K562 (cell line): ENCODE results near the gene ISLR2.

Source experiments
- ADNP ChIP-seq: fragments of 200-800 bp; sonication (Bioruptor generic); IDR thresholded peaks from 2 replicates; pipeline ENCODE4 v1.6.1; 2016; ENCODE audit warnings: missing genetic modification characterization, missing compliant biosample characterization
- BRF2 ChIP-seq: IDR thresholded peaks from 3 replicates; pipeline ENCODE4 v1.6.1; 2011; ENCODE audit warnings: borderline replicate concordance, mild to moderate bottlenecking; ENCODE audit not compliant: insufficient read length, insufficient read depth
- COPS2 ChIP-seq: fragments of 450-650 bp; conservative IDR thresholded peaks from 2 replicates; pipeline ENCODE4 v1.6.1; 2016; ENCODE audit warnings: mild to moderate bottlenecking, moderate library complexity

- TF ChIP-seq COPS2 (no peak), BRF2 (no peak), ADNP (tag) (no peak)
These were observed 25.5 kb downstream of the ISLR2 start for GRCh38 chr15:74155766-74156417.
